NCI-H82 (cell line): ENCODE results near the gene DNAJB9.
"Not testable (repeated sequence)": the region's sequence is repeated elsewhere in the genome, so short reads cannot be mapped to it uniquely, and the experiment has no call there.

Experiments
- DNase-seq: peaks from one replicate; lab custom pipeline; 2025; lab: John Stamatoyannopoulos, UW

DNAJB9 gene

GRCh38 chr7:108569381-108570145 lies at the start of gene DNAJB9, which contains the start of gene THAP5:
Gene DNAJB9 (plus strand): TSS chr7:108569874. CDS start chr7:108571727, 1,853 bp downstream.
Gene THAP5 (minus strand): TSS chr7:108569706. CDS start chr7:108569569, 137 bp downstream.
- peak; percentile 100 for DNase-seq

GRCh38 chr7:108522780-108523179 lies 46.9 kb upstream of the DNAJB9 start:
- no peak for DNase-seq

GRCh38 chr7:108525327-108525984 lies 44.2 kb upstream of the DNAJB9 start:
- DNase-seq = peak; percentile 94

GRCh38 chr7:108525985-108526767 lies 43.5 kb upstream of the DNAJB9 start, which contains the start of gene PNPLA8:
Gene PNPLA8 (minus strand): TSS chr7:108526135. CDS start chr7:108515491, 10,644 bp downstream.
- peak; percentile 99 for DNase-seq

- no peak for DNase-seq
These were observed 43.0 kb upstream of the DNAJB9 start for GRCh38 chr7:108526768-108527017.

GRCh38 chr7:108528183-108528712 lies 41.4 kb upstream of the DNAJB9 start:
- no peak for DNase-seq

- peak; percentile 74 for DNase-seq
These were observed 40.3 kb upstream of the DNAJB9 start for GRCh38 chr7:108529341-108529740.

- no peak for DNase-seq
These were observed 36.0 kb upstream of the DNAJB9 start for GRCh38 chr7:108533712-108534111.

GRCh38 chr7:108535257-108535656 lies 34.4 kb upstream of the DNAJB9 start:
- no peak for DNase-seq

- DNase-seq = no peak
These were observed 33.9 kb upstream of the DNAJB9 start for GRCh38 chr7:108535744-108536143.

GRCh38 chr7:108537229-108537628 lies 32.4 kb upstream of the DNAJB9 start:
- DNase-seq = no peak

GRCh38 chr7:108538236-108538635 lies 31.4 kb upstream of the DNAJB9 start:
- peak; percentile 46 for DNase-seq

- DNase-seq = not testable (repeated sequence)
These were observed 31.0 kb upstream of the DNAJB9 start for GRCh38 chr7:108538685-108539084.

- DNase-seq = no peak
These were observed 28.2 kb upstream of the DNAJB9 start for GRCh38 chr7:108541478-108541877.

GRCh38 chr7:108548141-108548896 lies 21.4 kb upstream of the DNAJB9 start:
- not testable (repeated sequence) for DNase-seq

- DNase-seq = not testable (repeated sequence)
These were observed 13.0 kb upstream of the DNAJB9 start for GRCh38 chr7:108556665-108557064.

GRCh38 chr7:108557191-108557590 lies 12.5 kb upstream of the DNAJB9 start:
- no peak for DNase-seq

GRCh38 chr7:108557617-108558016 lies 12.1 kb upstream of the DNAJB9 start:
- DNase-seq = no peak

- DNase-seq = no peak
These were observed 10.4 kb upstream of the DNAJB9 start for GRCh38 chr7:108559253-108559652.

GRCh38 chr7:108561047-108561619 lies 8.5 kb upstream of the DNAJB9 start:
- no peak for DNase-seq

- DNase-seq = no peak
These were observed 3.7 kb upstream of the DNAJB9 start for GRCh38 chr7:108565987-108566386.
